PFSK-1 (cell line): ENCODE results near the gene APC.

Experiments used
- FOXP2 ChIP-seq: optimal IDR thresholded peaks from 2 replicates; pipeline ENCODE3; 2011; ENCODE audit warnings: borderline replicate concordance, control low read depth, inconsistent platforms; ENCODE audit not compliant: insufficient read depth; ENCODE audit errors: extremely low read length, extremely low read depth
- POLR2AphosphoS5 ChIP-seq: IDR thresholded peaks from 2 replicates; pipeline ENCODE4 v1.6.1; 2012; ENCODE audit warnings: low read depth, mild to moderate bottlenecking, control low read depth, low read length, moderate library complexity
- SIN3A ChIP-seq: IDR thresholded peaks from 2 replicates; pipeline ENCODE4 v1.6.1; 2012; ENCODE audit warnings: mild to moderate bottlenecking, low read length, moderate library complexity, borderline replicate concordance; ENCODE audit not compliant: insufficient read depth
- TAF1 ChIP-seq: IDR thresholded peaks from 2 replicates; pipeline ENCODE4 v1.6.1; 2012; ENCODE audit warnings: low read length, control low read depth, borderline replicate concordance; ENCODE audit not compliant: insufficient read depth
- TF ChIP-seq, protein P1 (sequence below), 2 experiments: IDR thresholded peaks; 2 replicates each; pipeline versions ENCODE4 v1.6.1 to v1.8.0; 2011 to 2012; ENCODE audit warnings: low read depth in 2 of 2, low read length in 2 of 2, control low read depth in 1 of 2, inconsistent platforms in 1 of 2, mild to moderate bottlenecking in 1 of 2, moderate library complexity in 1 of 2; ENCODE audit not compliant: insufficient read depth in 1 of 2

DNA sequence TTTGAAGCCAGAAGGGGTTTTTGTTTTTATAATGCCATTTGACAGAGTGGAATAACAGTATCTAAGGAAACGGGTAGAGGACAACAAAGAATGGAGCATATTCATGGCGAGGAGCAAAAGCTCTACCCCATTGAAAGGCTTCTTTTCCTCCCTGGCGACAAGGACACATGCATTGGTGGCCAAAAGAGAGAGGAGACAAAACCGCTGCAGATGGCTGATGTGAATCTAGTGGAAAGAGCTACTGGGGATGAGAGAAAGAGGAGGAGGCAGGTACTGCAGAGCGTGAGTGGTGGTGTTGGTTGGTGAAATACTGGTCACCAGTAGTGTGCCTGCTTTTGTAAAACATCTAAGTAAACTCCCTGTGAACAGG lies 491 bp downstream of the APC start:
- TF ChIP-seq POLR2AphosphoS5 (no peak), SIN3A (no peak), TAF1 (no peak), FOXP2 (no peak)
- TF ChIP-seq, protein P1, sequence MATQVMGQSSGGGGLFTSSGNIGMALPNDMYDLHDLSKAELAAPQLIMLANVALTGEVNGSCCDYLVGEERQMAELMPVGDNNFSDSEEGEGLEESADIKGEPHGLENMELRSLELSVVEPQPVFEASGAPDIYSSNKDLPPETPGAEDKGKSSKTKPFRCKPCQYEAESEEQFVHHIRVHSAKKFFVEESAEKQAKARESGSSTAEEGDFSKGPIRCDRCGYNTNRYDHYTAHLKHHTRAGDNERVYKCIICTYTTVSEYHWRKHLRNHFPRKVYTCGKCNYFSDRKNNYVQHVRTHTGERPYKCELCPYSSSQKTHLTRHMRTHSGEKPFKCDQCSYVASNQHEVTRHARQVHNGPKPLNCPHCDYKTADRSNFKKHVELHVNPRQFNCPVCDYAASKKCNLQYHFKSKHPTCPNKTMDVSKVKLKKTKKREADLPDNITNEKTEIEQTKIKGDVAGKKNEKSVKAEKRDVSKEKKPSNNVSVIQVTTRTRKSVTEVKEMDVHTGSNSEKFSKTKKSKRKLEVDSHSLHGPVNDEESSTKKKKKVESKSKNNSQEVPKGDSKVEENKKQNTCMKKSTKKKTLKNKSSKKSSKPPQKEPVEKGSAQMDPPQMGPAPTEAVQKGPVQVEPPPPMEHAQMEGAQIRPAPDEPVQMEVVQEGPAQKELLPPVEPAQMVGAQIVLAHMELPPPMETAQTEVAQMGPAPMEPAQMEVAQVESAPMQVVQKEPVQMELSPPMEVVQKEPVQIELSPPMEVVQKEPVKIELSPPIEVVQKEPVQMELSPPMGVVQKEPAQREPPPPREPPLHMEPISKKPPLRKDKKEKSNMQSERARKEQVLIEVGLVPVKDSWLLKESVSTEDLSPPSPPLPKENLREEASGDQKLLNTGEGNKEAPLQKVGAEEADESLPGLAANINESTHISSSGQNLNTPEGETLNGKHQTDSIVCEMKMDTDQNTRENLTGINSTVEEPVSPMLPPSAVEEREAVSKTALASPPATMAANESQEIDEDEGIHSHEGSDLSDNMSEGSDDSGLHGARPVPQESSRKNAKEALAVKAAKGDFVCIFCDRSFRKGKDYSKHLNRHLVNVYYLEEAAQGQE (IDR thresholded peaks at IDR 0.05; ENCODE audit: insufficient read depth in 1 of 2, low read depth in 2 of 2, low read length in 2 of 2) = no peak
